H9 (cell line): ENCODE results near the gene DDIAS. TPM values are rescaled to one million over a fixed set of nuclear protein-coding genes. Genes with fewer than 3 reads are reported as not detected.

ENCODE experiments used
- DNase-seq: peaks from one replicate; pipeline ENCODE4 v3.0.0-alpha.2; 2017
- H2AFZ ChIP-seq: one replicate; pipeline ENCODE4 v1.6.1; 2013; ENCODE audit warnings: mild to moderate bottlenecking, low read length, control low read depth, moderate library complexity
- H2AK5ac ChIP-seq: 2 replicates; pipeline ENCODE4 v1.6.1; 2013; ENCODE audit warnings: low read length, control low read depth, mixed read lengths; ENCODE audit not compliant: insufficient read length
- H2BK120ac ChIP-seq: one replicate; pipeline ENCODE4 v1.6.1; 2013; ENCODE audit warnings: low read depth, mild to moderate bottlenecking, low read length, control low read depth, inconsistent platforms; ENCODE audit not compliant: poor library complexity, severe bottlenecking
- H2BK12ac ChIP-seq: 2 replicates; pipeline ENCODE4 v1.6.1; 2013; ENCODE audit warnings: low read length, control low read depth, mixed read lengths, low read depth; ENCODE audit not compliant: insufficient read length
- H2BK15ac ChIP-seq: 2 replicates; pipeline ENCODE4 v1.6.1; 2013; ENCODE audit warnings: low read depth, low read length, control low read depth
- H2BK20ac ChIP-seq: one replicate; pipeline ENCODE4 v1.6.1; 2013; ENCODE audit warnings: low read depth, mild to moderate bottlenecking, low read length, control low read depth, inconsistent platforms; ENCODE audit not compliant: poor library complexity, severe bottlenecking
- H2BK5ac ChIP-seq: 2 replicates; pipeline ENCODE4 v1.6.1; 2013; ENCODE audit warnings: low read length, control low read depth, mixed read lengths; ENCODE audit not compliant: insufficient read length
- H3K14ac ChIP-seq: 2 replicates; pipeline ENCODE4 v1.6.1; 2013; ENCODE audit warnings: low read length, control low read depth; ENCODE audit not compliant: insufficient read depth
- H3K18ac ChIP-seq: 2 replicates; pipeline ENCODE4 v1.6.1; 2013; ENCODE audit warnings: low read depth, mild to moderate bottlenecking, mixed read lengths, low read length, control low read depth; ENCODE audit not compliant: insufficient read length
- H3K23ac ChIP-seq: 2 replicates; pipeline ENCODE4 v1.6.1; 2013; ENCODE audit warnings: low read length, control low read depth, mixed read lengths, low read depth; ENCODE audit not compliant: insufficient read length
- H3K23me2 ChIP-seq: 2 replicates; pipeline ENCODE4 v1.6.1; 2013; ENCODE audit warnings: low read depth, mild to moderate bottlenecking, mixed read lengths, low read length, control low read depth; ENCODE audit not compliant: insufficient read length, poor library complexity, severe bottlenecking
- H3K27ac ChIP-seq: 2 replicates; pipeline ENCODE4 v1.5.1; 2013; ENCODE audit warnings: low read length, control low read depth, mixed read lengths, low read depth; ENCODE audit not compliant: insufficient read length
- H3K27me3 ChIP-seq: 2 replicates; pipeline ENCODE4 v1.6.1; 2013; ENCODE audit warnings: low read length, control low read depth, inconsistent platforms; ENCODE audit not compliant: insufficient read depth
- H3K4ac ChIP-seq: 2 replicates; pipeline ENCODE4 v1.6.1; 2013; ENCODE audit warnings: low read depth, mild to moderate bottlenecking, control low read depth, inconsistent platforms, low read length, moderate library complexity
- H3K4me1 ChIP-seq: 2 replicates; pipeline ENCODE4 v1.6.1; 2013; ENCODE audit warnings: low read length, control low read depth, inconsistent platforms; ENCODE audit not compliant: insufficient read depth
- H3K4me2 ChIP-seq: 2 replicates; pipeline ENCODE4 v1.6.1; 2013; ENCODE audit warnings: low read length, control low read depth, mixed read lengths; ENCODE audit not compliant: insufficient read length, insufficient read depth
- H3K56ac ChIP-seq: 2 replicates; pipeline ENCODE4 v1.6.1; 2013; ENCODE audit warnings: low read depth, mild to moderate bottlenecking, mixed read lengths, low read length, control low read depth; ENCODE audit not compliant: insufficient read length
- H3K79me1 ChIP-seq: 2 replicates; pipeline ENCODE4 v1.6.1; 2013; ENCODE audit warnings: low read depth, mild to moderate bottlenecking, moderate library complexity, low read length, control low read depth, inconsistent platforms; ENCODE audit not compliant: insufficient read depth, poor library complexity, severe bottlenecking
- H3K79me2 ChIP-seq: 2 replicates; pipeline ENCODE4 v1.6.1; 2013; ENCODE audit warnings: low read length, control low read depth, inconsistent platforms; ENCODE audit not compliant: insufficient read depth
- H3K9ac ChIP-seq: 2 replicates; pipeline ENCODE4 v1.6.1; 2013; ENCODE audit warnings: low read length, control low read depth, mixed read lengths; ENCODE audit not compliant: insufficient read length; ENCODE audit errors: extremely low read depth
- H3K9me3 ChIP-seq: one replicate; pipeline ENCODE4 v1.6.1; 2013; ENCODE audit warnings: low read depth, low read length, inconsistent platforms; ENCODE audit not compliant: control insufficient read depth
- H3T11ph ChIP-seq: one replicate; pipeline ENCODE4 v1.6.1; 2013; ENCODE audit warnings: mild to moderate bottlenecking, low read length, control low read depth, inconsistent platforms
- H4K20me1 ChIP-seq: one replicate; pipeline ENCODE4 v1.6.1; 2013; ENCODE audit not compliant: control insufficient read depth, insufficient read length, insufficient read depth
- H4K5ac ChIP-seq: 2 replicates; pipeline ENCODE4 v1.6.1; 2013; ENCODE audit warnings: low read depth, mild to moderate bottlenecking, mixed read lengths, low read length, control low read depth; ENCODE audit not compliant: insufficient read length
- H4K8ac ChIP-seq: replicated peaks from 2 replicates; pipeline ENCODE4 v1.6.1; 2013; ENCODE audit warnings: low read length, control low read depth, mixed read lengths, low read depth; ENCODE audit not compliant: insufficient read length
- H4K91ac ChIP-seq: 2 replicates; pipeline ENCODE4 v1.6.1; 2013; ENCODE audit warnings: low read depth, mild to moderate bottlenecking, moderate library complexity, mixed read lengths, low read length, control low read depth; ENCODE audit not compliant: insufficient read length
- H3K27ac Mint-ChIP-seq, 3 experiments: 2 replicates in 2 of 3; 3 replicates in 1 of 3; pipeline ENCODE4 v1.8.0; 2020 to 2021; ENCODE audit warnings: mixed read lengths in 3 of 3, mild to moderate bottlenecking in 1 of 3, moderate library complexity in 1 of 3
- H3K27me3 Mint-ChIP-seq: 2 replicates; pipeline ENCODE4 v1.8.0; 2021; ENCODE audit warnings: low read depth, mild to moderate bottlenecking, moderate library complexity, mixed read lengths
- H3K36me3 Mint-ChIP-seq, 3 experiments: 2 replicates in 2 of 3; 3 replicates in 1 of 3; pipeline ENCODE4 v1.8.0; 2020 to 2021; ENCODE audit warnings: low read depth in 3 of 3, mixed read lengths in 3 of 3; ENCODE audit not compliant: insufficient read depth in 1 of 3
- H3K4me1 Mint-ChIP-seq, 2 experiments: 2 replicates each; pipeline ENCODE4 v1.8.0; 2020; ENCODE audit warnings: mixed read lengths in 2 of 2
- H3K4me3 Mint-ChIP-seq, 2 experiments: 2 replicates in 1 of 2; 3 replicates in 1 of 2; pipeline ENCODE4 v1.8.0; 2020 to 2021; ENCODE audit warnings: mild to moderate bottlenecking in 2 of 2, mixed read lengths in 2 of 2, moderate library complexity in 1 of 2
- H3K9me3 Mint-ChIP-seq, 2 experiments: 2 replicates in 1 of 2; 3 replicates in 1 of 2; pipeline ENCODE4 v1.8.0; 2020; ENCODE audit warnings: mild to moderate bottlenecking in 2 of 2, mixed read lengths in 2 of 2, moderate library complexity in 1 of 2
- WGBS: extraction: QIAGEN DNeasy Blood & Tissue Kit; methylation state at CpG from one replicate; pipeline ENCODE4 v1.1.7; 2013; ENCODE audit warnings: missing lambda C conversion rate, low lambda C conversion rate, mixed read lengths; ENCODE audit not compliant: insufficient read length; ENCODE audit errors: extremely low coverage; 5-methylcytosine and 5-hydroxymethylcytosine counted together
- total RNA-seq: library from RNA; stranded (reverse); gene quantifications from 2 replicates; pipeline ENCODE4 v1.2.1, GENCODE V29; 2021
- TF ChIP-seq, protein P1 (sequence below): fragments of 200-600 bp; sonication (generic); conservative IDR thresholded peaks from 3 replicates; pipeline ENCODE4 v1.8.0; 2021; ENCODE audit warnings: antibody characterized with exemption, mild to moderate bottlenecking

DDIAS gene
- total RNA-seq, 1 experiment from 2014 or later, result 18.6 TPM

DNA sequence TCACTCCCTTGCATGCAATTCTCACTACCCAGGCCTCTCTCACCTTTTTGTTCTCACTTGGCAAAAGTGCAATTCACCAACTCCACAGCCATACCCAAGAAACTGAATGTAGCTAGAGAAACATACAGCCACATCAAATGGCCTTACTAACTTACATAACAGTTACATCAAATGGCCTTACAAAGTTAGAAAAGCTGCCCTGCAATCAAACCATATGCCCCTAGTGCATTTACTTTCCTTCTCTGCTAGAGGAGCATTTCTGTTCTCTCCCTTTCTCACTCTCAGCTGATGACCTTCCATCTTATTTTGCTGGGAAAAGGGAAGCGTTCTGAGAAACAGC lies 11.6 kb upstream of the DDIAS start:
- Histone ChIP-seq H2BK5ac (no peak overlapping the region), H4K5ac (no peak overlapping the region), H2AK5ac (no peak overlapping the region), H3K79me2 (peaks cover 2% of the 10 kb centered on the region; the same call in 1 of the 2 replicates), H3K18ac (no peak overlapping the region), H4K91ac (no peak overlapping the region), H4K20me1 (no peaks in the 10 kb centered on the region), H3K56ac (no peak overlapping the region), H3K27me3 (no peaks in the 10 kb centered on the region), H3K4me2 (no peak overlapping the region), H2BK20ac (no peak overlapping the region), H3K27ac (no peak overlapping the region), H3T11ph (no peak overlapping the region), H2BK120ac (no peak overlapping the region), H3K4ac (no peak overlapping the region), H3K23ac (no peak overlapping the region), H3K4me1 (no peaks in the 10 kb centered on the region), H3K23me2 (no peaks in the 10 kb centered on the region), H2BK15ac (no peak overlapping the region), H3K9me3 (no peaks in the 10 kb centered on the region), H3K79me1 (peaks cover 3% of the 10 kb centered on the region), H2BK12ac (no peak overlapping the region), H4K8ac (no peak overlapping the region), H3K9ac (no peak overlapping the region), H2AFZ (no peak overlapping the region), H3K14ac (no peak overlapping the region)
- no peaks in the 10 kb centered on the region; the same call in 1 of the 2 replicates for H3K27me3 Mint-ChIP-seq
- no peak overlapping the region for H3K27ac Mint-ChIP-seq
- peaks cover 2 to 7% of the 10 kb centered on the region in 2 experiments; a peak in 2 of 4 replicates for H3K4me1 Mint-ChIP-seq
- no CpG with 5 or more reads among the region's 1 CpG for WGBS
- TF ChIP-seq, protein P1, sequence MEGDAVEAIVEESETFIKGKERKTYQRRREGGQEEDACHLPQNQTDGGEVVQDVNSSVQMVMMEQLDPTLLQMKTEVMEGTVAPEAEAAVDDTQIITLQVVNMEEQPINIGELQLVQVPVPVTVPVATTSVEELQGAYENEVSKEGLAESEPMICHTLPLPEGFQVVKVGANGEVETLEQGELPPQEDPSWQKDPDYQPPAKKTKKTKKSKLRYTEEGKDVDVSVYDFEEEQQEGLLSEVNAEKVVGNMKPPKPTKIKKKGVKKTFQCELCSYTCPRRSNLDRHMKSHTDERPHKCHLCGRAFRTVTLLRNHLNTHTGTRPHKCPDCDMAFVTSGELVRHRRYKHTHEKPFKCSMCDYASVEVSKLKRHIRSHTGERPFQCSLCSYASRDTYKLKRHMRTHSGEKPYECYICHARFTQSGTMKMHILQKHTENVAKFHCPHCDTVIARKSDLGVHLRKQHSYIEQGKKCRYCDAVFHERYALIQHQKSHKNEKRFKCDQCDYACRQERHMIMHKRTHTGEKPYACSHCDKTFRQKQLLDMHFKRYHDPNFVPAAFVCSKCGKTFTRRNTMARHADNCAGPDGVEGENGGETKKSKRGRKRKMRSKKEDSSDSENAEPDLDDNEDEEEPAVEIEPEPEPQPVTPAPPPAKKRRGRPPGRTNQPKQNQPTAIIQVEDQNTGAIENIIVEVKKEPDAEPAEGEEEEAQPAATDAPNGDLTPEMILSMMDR, result no peak
- no peak overlapping the region for H3K4me3 Mint-ChIP-seq
- H3K9me3 Mint-ChIP-seq, result no peaks in the 10 kb centered on the region
- no peaks in the 10 kb centered on the region; a peak in 1 of 7 replicates for H3K36me3 Mint-ChIP-seq
- no peak for DNase-seq
